ENCODE measurements around the gene SCART1. TPM values are rescaled to one million over a fixed set of nuclear protein-coding genes. Genes with fewer than 3 reads are reported as not detected.
"Not testable (repeated sequence)": the region's sequence is repeated elsewhere in the genome, so short reads cannot be mapped to it uniquely, and the experiment has no call there.

SCART1 gene
- total RNA-seq, 1 donor from 2014 or later: 0.73 TPM

DNA sequence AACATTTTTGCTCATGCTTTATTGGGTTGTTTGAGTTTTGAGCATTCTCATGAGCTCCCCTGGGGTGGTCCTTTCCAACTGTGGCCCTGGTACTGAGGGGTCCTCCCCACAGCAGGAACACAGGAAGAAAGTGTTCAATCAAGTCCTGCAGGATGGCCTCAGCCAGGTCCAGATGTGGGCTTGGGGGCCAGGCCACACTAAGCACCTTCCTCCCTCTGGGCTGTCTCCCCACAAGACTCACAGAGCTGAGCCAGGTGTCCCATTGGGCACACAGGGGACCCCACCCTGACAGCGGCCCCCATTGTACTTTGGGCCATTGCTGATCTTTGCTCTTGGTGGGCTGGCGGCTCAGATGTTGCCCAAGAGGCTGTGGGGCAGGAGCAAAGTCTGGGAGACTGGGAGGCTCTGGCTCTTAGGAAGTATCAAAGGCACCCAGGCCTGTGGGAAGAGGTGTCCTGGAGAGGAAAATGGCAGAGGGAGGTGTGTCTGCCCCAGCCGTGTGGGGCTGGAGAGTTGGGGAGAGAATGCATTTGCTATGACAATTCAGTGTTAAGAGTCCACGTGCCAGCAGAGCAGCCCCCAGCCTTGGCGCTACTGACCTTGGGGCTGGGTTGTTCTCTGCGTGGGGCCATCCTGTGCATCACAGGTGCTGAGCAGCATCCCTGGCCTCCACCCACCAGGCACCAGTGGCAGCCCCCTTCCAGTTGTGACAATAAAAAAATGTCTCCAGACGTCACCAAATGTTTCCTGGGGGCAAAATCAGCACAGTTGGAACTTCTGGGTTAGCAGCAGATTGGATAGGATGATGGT is 17.8 kb downstream of the SCART1 start:
- DNase-seq (ENCODE audit: low read depth, low spot score): no peak

DNA sequence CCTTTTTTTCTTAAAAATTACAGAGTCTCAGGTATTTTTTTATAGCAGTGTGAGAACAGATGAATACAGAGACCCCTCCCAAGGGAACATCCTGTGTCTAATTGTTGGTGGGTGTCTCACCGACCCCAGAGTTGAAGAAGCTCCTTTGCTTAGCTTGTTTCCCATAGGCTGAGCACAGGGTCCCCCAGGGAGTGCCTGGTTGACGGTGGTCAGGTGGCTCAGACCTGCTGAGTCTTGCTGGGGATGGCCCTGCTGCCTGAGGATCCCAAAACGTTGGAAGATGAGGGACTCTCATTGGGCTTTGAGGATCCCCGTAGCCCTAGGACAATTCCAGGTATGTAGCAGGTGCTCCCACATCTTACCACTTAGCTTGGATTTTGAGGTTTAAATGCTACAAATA is 19.5 kb downstream of the SCART1 start:
- no peak for DNase-seq (ENCODE audit: low read depth, low spot score)

- no peak for DNase-seq (ENCODE audit: low read depth, low spot score)
Observed at GRCh38 chr10:133474027-133474426, 20.3 kb downstream of the SCART1 start.

- no peak for DNase-seq (ENCODE audit: low read depth, low spot score)
Observed at GRCh38 chr10:133474665-133475424, 21.1 kb downstream of the SCART1 start.

- no peak for DNase-seq (ENCODE audit: low read depth, low spot score)
Observed at GRCh38 chr10:133475425-133475734, 21.6 kb downstream of the SCART1 start.

- DNase-seq (ENCODE audit: low read depth, low spot score): no peak
Observed at GRCh38 chr10:133475821-133476640, 22.3 kb downstream of the SCART1 start.

DNA sequence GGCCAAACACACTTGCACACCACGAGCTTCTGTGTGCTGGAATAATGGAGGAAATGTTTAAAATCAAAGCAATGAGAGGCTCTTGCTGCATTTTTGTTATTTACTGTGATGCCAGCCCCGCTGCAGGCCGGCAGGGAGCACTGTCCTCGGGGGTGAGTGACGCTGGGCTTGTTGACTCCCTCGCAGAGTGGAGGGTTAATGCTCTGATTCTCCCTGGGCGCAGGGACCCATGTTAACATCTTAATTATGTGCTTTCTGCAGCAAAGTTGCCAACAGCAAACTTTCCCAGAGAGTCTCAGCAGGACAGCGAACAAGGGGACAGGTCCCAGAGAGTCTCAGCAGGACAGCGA is 22.9 kb downstream of the SCART1 start:
- DNase-seq (ENCODE audit: low read depth, low spot score): no peak

- no peak for DNase-seq (ENCODE audit: low read depth, low spot score)
Observed at GRCh38 chr10:133481086-133481643, 27.4 kb downstream of the SCART1 start.

GRCh38 chr10:133481657-133482056 is 27.9 kb downstream of the SCART1 start:
- DNase-seq (ENCODE audit: low read depth, low spot score): no peak

GRCh38 chr10:133484818-133485217 is 31.1 kb downstream of the SCART1 start:
- DNase-seq (ENCODE audit: low read depth, low spot score): no peak

DNA sequence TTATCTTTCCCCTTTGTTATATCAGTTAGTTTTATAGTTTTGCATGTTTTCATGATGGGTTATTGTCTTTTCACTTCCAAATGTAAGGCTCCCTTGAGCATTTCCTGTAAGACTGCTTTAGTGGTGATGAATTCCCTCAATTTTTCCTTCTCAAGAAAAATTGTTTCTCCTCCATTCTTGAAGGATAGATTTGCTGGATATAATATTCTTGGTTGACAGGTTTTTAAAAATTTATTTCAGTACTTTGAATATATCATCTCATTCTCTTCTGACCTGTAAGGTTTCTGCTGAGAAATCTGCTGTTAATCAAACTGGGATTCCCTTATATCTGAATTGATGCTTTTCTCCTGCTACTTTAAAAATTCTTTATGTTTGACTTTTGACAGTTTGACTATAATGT is 33.3 kb downstream of the SCART1 start:
- DNase-seq (ENCODE audit: low read depth, low spot score): no peak

- DNase-seq (ENCODE audit: low read depth, low spot score): no peak
Observed at GRCh38 chr10:133488354-133488753, 34.6 kb downstream of the SCART1 start.

DNA sequence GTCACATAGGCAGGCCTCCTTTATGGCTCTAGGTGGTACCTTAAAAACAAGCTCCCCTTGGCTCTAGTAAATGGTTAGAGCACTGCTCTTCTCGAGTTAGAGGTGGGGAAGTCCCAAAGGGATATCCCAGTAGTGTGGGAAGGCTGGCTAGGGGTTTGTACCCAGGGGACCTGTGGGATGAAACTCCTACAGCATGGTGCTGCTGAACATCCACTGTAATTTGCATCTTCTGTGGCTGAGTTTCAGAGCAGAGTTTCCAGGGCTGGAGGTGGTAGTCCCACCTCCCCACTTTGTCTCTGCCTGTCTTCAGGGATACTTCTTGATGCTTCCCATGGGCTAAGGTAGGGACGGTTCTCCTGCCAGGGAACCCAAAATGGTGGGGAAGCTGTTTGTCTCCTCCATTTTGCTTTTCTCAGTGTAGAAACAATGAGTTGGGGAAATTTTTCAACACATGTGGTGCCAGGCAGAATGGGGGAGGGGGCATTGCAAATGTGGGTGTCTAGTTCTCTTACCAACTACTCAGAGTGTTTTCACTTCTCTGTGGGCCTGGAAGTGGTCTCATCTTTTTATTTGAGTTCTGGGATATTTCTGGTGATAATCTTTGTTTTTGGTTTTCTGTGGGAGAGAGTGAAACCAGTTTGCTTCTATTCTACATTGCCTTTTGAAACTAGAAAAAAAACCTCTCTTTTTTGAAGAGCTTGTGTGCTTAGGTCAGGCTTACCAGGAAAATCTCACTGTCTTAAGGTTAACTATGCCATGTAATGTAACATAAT is 36.3 kb downstream of the SCART1 start:
- no peak for DNase-seq (ENCODE audit: low read depth, low spot score)

- DNase-seq (ENCODE audit: low read depth, low spot score): not testable (repeated sequence)
Observed at GRCh38 chr10:133493562-133493961, 39.8 kb downstream of the SCART1 start.

DNA sequence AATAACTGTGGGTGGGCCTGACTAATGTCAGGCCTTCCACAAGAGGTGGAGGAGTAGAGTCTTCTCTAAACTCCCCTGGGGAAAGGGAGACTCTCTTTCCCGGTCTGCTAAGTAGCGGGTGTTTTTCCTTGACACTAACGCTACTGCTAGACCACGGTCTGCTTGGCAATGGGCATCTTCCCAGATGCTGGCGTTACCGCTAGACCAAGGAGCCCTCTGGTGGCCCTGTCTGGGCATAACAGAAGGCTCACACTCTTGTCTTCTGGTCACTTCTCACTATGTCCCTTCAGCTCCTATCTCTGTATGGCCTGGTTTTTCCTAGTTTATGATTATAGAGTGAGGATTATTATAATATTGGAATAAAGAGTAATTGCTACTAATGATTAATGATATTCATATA is 43.6 kb downstream of the SCART1 start:
- not testable (repeated sequence) for DNase-seq (ENCODE audit: low read depth, low spot score)

- not testable (repeated sequence) for DNase-seq (ENCODE audit: low read depth, low spot score)
Observed at GRCh38 chr10:133499176-133499575, 45.4 kb downstream of the SCART1 start.

DNA sequence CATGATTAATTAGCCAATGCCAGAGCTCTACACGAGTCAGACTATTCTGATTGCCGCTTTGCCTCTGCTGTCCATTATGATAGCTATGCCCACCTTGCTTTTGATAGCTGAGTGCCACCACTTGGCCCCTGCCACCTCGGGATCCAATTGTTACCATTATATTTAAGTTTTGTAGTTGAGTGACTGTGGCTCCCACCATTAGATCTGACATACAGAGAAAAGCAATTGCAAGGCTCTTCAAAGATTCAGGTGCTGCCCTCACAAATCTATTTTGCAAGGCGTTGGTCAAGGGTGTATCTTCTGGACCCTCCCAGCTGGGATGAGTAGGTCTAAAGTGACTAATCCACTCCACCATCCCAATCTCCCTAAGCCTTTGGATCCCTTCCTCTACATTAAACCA is 47.2 kb downstream of the SCART1 start:
- not testable (repeated sequence) for DNase-seq (ENCODE audit: low read depth, low spot score)

DNA sequence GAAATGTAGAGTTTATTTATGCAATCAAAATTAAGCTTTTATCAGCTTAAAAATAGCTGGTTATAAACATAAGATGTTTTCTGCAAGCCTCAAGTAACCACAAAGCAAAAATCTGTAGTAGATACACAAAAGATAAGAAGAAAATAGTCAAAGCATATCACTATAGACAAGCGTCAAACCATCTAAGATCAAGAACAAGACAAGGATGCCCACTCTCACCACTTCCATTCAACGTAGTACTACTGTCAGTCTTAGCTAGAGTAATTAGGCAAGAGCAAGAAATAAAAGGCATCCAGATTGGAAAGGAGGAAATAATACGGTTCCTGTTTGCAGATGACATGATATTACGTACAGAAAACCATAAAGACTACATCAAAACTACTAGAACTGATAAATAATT is 56.0 kb downstream of the SCART1 start:
- no peak for DNase-seq (ENCODE audit: low read depth, low spot score)

DNA sequence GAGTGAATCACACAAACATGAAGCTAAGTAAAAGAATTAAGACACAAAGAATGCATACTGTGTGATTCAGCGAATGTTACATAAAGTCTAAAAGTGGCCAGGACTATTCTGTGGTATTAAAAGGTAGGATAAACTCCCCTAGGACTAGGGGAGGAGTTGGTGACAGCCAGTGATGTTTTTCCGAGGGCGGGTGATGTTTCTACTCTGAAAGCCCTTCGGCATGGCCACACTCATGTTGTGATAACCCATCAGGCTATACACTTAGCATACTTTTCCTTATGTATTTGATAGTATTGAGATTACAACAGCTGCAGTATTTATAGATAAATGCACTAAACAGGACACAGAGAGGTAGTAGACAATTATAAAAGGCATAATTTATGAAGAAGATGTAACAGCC is 57.7 kb downstream of the SCART1 start:
- DNase-seq (ENCODE audit: low read depth, low spot score): no peak

- DNase-seq (ENCODE audit: low read depth, low spot score): no peak
Observed at GRCh38 chr10:133511907-133512528, 58.3 kb downstream of the SCART1 start.

DNA sequence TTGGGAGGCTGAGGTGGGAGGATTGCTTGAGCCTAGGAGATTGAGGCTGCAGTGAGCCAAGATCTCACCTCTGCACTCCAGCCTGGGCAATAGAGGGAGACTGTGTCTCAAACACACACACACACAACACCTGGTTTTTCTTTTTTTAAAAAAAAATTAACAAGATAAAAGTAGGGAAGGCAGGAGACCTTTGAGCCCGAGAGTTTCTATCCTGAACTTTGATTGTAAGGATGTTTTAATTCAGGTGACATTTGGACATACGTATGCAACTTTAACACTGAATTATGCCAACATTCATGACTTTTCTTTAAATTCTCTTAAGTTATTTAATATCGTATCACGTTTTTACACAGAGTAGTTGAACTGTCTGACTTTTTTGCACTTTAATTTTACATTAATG is 61.7 kb downstream of the SCART1 start:
- no peak for DNase-seq (ENCODE audit: low read depth, low spot score)
